GM10266 (cell line): Measurements from ENCODE around the gene SOCS3.
A peak's percentile ranks its signal among the peaks of the same experiment; 100 is the strongest.

Experiments used
- DNase-seq: peaks from one replicate; pipeline ENCODE4 v3.0.0; 2012; ENCODE audit errors: extremely low spot score
- TF ChIP-seq, protein P1 (sequence below): IDR thresholded peaks from 2 replicates; pipeline ENCODE4 v1.5.1; 2012; ENCODE audit warnings: mild to moderate bottlenecking, low read depth; ENCODE audit not compliant: control insufficient read depth, insufficient read depth; ENCODE audit errors: missing control alignments

Gene SOCS3

DNA sequence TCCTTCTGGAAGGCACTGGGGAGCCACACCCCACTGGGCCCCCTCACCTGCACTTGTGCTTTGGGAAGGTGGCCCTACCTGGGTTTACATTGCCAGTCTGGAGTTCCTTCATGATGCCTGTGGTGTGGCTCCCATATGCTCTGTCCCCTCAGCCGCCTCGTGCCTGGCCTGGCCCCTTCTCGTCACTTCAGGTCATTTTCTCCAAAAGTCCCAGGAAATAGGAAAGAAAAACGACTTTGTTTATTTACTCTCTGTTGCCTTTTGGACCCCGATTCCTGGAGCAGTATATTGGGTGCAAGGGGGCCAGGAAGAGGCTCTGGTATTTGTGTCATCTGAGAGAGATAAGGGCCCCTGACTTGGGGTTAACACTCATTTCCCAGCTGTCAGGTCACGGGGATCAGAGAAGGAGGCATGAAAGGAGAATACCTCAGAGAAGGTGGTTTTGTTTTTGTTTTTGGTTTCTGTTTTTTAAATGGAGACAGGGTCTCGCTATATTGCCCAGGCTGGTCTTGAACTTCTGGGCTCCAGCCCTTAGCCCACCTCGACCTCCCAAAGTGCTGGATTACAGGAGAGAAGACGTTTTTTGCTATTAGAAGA lies 4.7 kb downstream of the SOCS3 start:
- TF ChIP-seq, protein P1, sequence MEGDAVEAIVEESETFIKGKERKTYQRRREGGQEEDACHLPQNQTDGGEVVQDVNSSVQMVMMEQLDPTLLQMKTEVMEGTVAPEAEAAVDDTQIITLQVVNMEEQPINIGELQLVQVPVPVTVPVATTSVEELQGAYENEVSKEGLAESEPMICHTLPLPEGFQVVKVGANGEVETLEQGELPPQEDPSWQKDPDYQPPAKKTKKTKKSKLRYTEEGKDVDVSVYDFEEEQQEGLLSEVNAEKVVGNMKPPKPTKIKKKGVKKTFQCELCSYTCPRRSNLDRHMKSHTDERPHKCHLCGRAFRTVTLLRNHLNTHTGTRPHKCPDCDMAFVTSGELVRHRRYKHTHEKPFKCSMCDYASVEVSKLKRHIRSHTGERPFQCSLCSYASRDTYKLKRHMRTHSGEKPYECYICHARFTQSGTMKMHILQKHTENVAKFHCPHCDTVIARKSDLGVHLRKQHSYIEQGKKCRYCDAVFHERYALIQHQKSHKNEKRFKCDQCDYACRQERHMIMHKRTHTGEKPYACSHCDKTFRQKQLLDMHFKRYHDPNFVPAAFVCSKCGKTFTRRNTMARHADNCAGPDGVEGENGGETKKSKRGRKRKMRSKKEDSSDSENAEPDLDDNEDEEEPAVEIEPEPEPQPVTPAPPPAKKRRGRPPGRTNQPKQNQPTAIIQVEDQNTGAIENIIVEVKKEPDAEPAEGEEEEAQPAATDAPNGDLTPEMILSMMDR: no peak
- peak; percentile 69 for DNase-seq

DNA sequence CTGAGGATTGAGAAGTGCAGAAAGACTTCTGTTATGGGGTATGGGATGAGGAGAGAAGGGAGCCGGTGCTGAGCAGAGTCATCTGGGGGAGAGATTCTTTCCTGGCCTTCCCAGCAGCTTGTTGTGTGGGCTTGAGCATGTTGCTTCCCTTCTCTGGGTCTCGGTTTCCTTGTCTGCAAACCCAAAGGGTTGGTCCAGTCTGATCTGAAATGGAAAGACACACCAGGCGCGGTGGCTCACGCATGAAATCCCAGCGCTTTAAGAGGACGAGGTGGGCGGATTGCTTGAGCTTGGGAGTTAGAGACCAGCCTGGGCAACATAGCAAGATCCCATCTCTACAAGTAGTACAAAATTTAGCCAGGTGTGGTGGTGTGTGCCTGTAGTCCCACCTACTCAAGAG lies 6.0 kb downstream of the SOCS3 start:
- TF ChIP-seq, protein P1: no peak
- no peak for DNase-seq

DNA sequence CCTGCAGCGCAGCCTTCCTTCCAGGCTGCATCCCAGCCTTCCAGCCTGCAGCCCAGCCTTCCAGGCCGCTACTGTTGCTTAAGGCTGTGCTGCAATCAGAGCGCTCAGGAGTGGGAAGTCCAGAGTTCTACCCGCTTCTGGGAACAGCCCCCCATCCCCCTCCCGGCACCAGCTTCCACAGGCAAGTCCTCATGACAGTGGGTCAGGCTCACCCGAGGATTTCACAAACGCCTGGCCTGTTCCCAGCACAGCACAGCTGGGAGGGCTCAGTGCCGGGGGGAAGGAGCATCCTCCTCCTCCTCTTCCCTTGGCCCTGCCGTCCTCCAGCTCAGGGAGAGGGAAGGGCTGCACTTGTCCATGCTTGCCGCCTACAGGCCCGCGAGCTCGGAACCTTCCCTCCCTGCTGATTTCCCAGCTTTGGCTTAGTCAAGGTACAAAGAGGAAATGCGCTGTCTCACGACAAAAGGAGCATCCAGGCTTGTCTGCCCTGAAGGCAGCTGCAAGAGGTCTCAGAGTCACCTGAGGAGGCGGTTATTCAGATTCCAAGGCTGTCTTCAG lies 8.3 kb downstream of the SOCS3 start:
- TF ChIP-seq, protein P1: no peak
- DNase-seq: no peak

DNA sequence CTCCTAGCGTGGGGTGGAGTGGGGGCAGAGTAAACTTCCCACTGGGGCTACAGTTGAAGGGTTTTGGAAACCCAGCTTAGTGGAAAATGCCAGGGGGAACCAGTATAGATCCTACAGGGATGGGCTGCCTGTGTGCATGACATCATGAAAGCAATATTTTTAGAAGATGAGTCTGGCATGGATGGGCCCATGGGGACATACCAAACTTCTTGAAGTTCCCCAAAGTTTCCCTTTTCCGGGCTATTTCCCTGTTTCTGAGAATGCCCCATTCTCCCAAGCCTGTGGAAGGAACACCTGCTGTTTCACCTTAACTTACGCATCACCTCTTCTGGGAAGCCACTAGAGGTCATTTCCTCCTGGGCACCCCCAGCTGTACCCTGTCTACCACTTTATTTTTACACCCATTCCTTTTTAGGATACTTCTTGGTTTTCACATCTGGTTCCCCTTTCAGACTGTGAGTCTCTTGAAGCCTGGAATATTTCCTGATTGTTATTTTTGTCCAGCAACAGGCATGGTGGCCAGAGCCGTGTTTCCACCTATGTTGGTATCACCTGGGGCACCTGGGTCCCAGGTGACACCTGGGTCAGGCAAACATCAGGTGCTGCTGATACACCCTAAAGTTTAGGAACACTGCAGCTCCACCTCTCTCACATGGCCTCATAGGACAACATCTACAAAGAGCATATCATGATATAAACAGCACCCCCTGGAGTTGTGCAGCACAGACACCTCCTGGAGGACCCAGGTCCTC lies 9.8 kb downstream of the SOCS3 start:
- DNase-seq: no peak
- TF ChIP-seq, protein P1: no peak

DNA sequence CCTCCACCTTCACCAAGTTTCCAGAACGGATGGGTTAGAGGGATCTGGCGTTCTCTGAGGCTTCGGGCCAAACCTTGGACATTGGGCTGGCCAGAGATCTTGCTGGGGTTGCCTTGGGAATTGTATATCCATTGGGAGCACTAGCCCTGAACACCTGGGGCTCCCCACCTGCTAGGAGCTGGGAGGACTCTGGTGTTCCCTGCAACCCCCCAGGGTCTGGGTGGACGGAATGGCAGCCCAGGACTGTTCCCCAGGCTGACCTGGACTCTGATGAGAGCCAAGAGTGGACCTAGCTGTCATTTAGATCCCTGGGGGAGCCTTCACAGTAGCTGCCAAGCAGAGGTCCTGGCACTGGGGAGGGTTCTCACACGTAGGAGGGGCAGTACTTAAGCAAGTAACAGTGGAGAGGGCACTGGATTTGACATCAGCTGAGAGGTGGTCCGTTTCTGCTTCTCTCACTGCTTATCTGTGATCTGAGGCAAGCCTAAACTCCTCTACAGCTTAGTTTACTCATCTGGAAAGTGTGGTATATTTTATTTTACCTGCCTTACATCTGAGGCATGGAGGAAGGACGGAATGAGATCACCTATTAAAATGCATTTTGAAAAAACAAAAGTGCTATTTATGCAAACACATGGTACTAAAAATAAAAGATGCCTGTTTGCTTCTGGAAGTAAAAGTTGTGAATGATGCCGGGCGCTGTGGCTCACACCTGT lies 11.7 kb downstream of the SOCS3 start:
- DNase-seq: no peak
- TF ChIP-seq, protein P1: no peak

DNA sequence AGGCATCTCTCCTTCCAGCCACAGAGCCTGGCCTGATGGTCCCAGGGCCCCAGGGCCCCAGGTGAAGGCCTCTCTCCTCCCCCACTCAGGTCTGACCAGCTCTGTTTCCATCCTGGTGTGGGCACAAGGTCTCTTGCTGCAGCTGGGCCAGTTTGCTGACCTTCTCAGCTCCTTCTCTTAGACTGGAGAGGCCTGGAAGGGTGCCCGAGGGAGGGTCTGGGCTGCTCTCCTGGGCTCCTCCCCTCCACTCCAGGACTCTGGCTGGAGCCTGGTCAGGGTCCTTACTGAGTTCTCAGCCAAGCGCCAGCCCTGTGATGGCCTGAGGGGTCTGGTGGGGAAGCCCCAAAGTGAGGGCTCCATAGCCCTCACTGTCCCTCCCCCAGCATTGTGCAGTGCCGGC lies 12.4 kb downstream of the SOCS3 start:
- DNase-seq: no peak
- TF ChIP-seq, protein P1: no peak
